MM.1S (cell line): ENCODE data around the gene SIRT2.

ENCODE experiments used
- CTCF ChIP-seq: fragments of 300-600 bp; sonication (generic); IDR thresholded peaks from 2 replicates; pipeline ENCODE4 v1.5.1; 2016; ENCODE audit warnings: antibody characterized with exemption, low read length, mixed read lengths
- EZH2 ChIP-seq: fragments of 300-600 bp; sonication (generic); optimal IDR thresholded peaks from 2 replicates; pipeline ENCODE3; 2017; ENCODE audit warnings: low read depth, mild to moderate bottlenecking, antibody characterized with exemption, low read length, mixed read lengths

GRCh38 chr19:38845374-38846024, 53.9 kb downstream of the SIRT2 start:
- TF ChIP-seq CTCF (no peak), EZH2 (no peak)
